LNCaP clone FGC (cell line): ENCODE measurements around the gene EPHB2.

Experiments
- DNase-seq: peaks from one replicate; pipeline ENCODE4 v3.0.0-alpha.2; 2011; ENCODE audit warnings: low read depth
- H3K4me3 ChIP-seq: 2 replicates; pipeline ENCODE4 v1.5.1; 2011; ENCODE audit warnings: mild to moderate bottlenecking, low read depth, low read length, control low read depth
- TF ChIP-seq, protein P1 (sequence below): IDR thresholded peaks from 2 replicates; pipeline ENCODE4 v1.5.1; 2012; ENCODE audit warnings: mild to moderate bottlenecking; ENCODE audit not compliant: control insufficient read depth, insufficient read depth; ENCODE audit errors: extremely low read depth

The EPHB2 gene

DNA sequence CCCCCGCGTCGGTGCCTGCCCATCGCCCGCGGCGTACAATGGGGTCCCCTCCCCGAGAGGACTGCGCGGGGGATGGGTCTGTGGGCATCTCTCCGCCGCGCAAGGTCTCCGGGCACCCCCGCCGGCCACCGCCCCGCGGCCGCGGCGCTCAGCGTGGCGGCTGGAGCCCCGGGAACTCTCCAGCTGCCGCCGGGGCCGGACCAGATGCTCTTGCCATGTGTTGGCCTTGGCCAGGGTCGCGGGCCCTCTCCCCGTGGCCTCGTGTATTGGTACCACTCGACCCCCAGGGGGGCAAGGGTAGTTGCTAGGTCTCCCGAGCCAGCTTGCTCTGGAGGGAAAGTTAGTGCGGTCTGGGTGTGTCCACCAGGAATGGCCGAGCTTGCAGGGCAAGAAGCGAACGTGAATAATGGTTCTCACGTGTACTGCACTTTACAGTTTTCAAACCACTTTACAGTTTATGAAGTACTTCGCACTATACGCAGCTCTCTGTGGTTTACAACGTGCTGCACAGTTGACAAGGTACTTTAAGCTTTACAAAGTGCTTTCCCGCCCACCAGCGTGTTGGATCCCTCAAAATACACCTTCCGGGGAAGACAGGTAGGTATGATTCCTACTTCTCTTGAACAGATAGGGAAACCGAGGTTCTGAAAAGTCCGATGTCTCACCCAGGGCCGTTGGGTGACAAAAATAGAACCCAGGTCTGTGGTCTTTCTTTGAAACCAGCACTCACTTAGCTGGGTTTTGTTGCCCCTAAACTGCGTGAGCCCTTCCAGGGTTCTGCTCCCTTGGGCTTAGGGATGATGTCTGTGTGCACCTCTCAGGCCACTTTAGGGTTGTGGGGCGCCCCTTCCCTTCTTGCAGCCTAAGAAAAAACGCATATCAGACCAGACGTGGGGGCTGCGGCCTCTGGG, 1.2 kb downstream of the EPHB2 start:
- no peak overlapping the region for H3K4me3 ChIP-seq
- DNase-seq, result no peak
- TF ChIP-seq, protein P1, sequence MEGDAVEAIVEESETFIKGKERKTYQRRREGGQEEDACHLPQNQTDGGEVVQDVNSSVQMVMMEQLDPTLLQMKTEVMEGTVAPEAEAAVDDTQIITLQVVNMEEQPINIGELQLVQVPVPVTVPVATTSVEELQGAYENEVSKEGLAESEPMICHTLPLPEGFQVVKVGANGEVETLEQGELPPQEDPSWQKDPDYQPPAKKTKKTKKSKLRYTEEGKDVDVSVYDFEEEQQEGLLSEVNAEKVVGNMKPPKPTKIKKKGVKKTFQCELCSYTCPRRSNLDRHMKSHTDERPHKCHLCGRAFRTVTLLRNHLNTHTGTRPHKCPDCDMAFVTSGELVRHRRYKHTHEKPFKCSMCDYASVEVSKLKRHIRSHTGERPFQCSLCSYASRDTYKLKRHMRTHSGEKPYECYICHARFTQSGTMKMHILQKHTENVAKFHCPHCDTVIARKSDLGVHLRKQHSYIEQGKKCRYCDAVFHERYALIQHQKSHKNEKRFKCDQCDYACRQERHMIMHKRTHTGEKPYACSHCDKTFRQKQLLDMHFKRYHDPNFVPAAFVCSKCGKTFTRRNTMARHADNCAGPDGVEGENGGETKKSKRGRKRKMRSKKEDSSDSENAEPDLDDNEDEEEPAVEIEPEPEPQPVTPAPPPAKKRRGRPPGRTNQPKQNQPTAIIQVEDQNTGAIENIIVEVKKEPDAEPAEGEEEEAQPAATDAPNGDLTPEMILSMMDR, result no peak

DNA sequence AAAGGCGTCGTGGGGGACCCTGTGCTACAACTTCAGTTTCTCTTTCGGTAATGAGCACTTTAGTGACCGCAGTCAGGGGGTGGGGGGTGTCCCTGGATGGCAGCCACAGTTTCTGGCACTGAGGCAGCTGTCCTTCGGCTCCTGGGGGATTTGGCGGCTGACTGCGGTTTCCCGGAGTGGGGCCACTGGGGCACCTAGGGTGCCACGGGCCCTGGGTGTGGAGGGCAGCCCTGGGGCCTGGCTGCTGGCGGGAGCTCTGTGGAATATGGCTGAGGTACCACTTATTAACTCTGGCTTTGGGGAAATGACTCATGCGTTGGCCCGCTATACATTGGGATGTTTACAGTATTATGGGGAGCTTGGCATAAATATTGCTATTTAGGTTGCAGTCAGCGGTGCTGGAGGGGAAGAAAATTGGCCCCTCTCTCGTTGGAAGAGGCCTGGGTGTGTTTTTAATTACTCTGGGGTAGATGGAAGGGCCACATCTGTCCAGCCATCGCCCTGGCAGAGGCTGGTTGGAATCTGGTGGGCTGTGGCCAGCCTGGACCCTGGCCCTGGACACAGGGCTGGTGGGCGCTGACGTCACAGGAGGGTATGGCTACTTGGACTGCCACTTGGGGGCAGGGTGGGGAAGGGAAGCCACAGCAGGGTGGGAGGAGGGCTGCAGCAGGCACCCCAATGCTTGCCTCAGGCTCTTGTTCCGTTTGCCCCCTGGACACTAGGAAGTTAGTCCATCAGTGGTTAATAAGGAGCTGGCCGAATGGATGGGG, 2.0 kb downstream of the EPHB2 start:
- DNase-seq, result no peak
- TF ChIP-seq, protein P1, result no peak
- no peak overlapping the region for H3K4me3 ChIP-seq

DNA sequence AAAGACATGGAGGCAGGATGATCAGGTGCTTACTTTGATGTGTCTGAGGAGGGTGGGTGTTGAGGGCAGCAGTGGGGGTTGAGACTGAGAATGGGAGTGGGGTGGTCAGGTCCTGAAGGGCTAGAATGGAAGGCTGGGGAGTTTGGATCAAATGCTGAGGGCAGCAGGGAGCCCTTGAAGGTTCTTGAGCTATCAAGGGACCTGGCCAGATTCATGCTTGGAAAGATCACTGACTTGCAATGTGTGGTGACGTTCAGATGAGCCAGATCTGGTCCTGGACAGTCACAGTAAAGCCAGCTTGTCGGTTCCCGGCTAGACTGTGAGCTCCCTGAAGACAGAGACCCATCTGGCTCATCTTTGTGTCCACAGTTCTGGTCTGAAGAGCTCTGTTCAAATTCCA, 3.8 kb downstream of the EPHB2 start:
- H3K4me3 ChIP-seq, result no peak overlapping the region
- no peak for DNase-seq
- TF ChIP-seq, protein P1, result no peak

DNA sequence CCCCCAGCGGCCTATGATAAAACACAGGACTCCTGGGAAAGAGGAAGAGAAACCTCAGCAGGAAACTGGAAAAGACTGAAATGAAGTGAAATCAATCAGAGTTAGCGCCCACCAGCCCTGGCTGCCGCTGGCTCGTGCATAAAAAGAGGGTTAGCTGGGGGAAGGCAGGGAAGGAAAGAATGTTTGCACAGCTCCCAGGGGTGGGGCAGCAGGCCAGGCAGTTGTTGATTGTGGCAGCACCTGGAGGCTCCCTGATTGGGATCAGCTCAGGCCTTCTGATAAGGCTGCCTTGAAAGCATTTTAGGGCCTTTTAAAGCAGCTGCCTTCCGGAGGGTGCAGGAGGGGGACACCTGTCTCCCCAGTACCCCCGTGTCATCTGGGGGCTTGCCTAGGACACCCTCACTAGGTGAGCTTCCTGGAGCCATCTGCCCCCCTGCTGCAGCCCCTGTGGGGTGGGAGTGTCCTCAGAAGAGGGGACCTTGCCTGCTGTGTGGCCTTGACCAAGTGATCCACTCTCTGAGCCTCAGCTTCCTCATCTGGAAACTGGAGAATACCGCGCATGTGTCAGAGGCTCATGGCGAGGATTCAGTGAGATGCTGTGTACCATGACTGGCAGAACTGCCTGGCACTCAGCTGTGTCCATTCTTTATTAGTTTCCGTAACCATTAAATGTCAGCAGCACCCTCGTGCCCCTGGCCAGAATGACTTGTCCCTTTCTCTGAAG, 6.6 kb downstream of the EPHB2 start:
- TF ChIP-seq, protein P1, result no peak
- peak; percentile 14 for DNase-seq
- no peak overlapping the region for H3K4me3 ChIP-seq

DNA sequence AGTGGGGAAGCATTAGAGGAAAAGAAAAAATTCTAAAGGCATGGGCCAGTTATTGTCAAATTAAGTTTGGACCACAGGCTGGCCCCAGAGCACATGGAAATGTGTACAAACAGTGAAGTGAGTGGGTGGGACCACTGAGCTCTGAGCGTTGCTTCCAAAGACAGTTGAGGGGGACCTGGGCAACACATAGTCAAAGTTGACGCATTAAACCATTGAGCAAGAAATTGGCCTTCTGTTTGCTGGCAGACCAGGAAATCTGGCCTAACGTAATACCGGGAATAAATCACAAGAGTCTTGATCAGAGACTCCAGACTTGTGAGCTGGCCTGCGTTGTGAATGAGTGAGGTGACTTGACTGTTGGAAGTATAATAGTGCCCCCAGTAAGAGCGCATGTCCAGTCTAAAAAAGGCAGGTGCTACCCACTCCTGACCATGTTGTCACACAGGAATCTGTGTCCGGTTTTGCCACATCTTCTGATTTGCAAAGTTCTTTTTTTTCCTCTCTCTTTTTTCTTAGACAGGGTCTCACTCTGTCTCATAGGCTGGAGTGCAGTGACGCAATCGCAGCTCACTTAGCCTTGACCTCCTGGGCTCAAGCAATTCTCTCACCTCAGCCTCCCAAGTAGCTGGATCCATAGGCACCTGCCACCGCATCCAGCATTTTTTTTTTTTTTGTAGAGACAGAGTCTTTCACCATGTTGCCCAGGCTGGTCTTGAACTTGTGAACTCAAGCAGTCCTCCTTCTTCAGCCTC, 10.7 kb downstream of the EPHB2 start:
- TF ChIP-seq, protein P1, result no peak
- no peak overlapping the region for H3K4me3 ChIP-seq

DNA sequence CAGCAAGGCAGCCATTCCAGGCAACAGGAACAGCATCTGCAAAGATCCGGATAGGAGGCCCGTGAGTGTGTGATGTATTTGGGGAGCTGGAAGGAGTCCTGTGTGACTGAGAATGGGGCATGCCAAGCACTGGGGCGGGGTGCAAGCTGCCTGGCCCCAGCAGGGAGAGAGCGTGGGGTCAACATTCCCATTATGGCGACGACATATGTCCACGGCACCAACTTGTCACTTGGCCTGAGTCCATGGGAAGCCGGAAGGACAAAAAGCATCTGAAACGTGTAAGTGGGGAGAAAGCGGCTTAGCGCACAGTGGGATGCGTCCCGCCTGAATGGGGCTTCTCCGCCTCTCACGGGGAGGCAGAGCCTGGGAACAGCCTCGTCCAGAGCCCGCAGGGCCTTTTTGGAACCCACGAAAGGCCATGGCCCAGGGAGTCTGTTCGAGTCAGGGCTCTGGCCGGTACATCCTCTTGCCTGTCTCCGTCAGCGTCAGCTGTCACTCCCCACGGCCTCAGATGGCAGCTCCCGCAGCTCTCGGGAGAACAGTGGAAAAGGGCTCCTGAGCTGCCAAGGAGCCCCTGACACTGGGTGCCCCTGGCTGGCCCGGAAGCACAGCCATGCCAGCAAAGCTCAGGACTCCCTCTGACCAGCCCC, 12.4 kb downstream of the EPHB2 start:
- TF ChIP-seq, protein P1, result no peak
- no peak overlapping the region for H3K4me3 ChIP-seq

More for the DNA sequence above, 10.7 kb downstream of the EPHB2 start:
- DNase-seq, result no peak

More for the DNA sequence above, 12.4 kb downstream of the EPHB2 start:
- no peak for DNase-seq
